Tongue (tissue), 2 donors: ENCODE data around the gene RBKS. TPM values are rescaled to one million over a fixed set of nuclear protein-coding genes. Genes with fewer than 3 reads are reported as not detected.
A peak's percentile ranks its signal among the peaks of the same experiment; 100 is the strongest.

Experiments
- DNase-seq: peaks from one replicate; pipeline ENCODE4 v3.0.0-alpha.2; 2015
- total RNA-seq: library from RNA; depleted of rRNA; stranded (reverse); fragments of >200 nt; gene quantifications from one replicate; pipeline ENCODE4 v1.2.3, GENCODE V29; 2014

RBKS gene
- total RNA-seq = 0.62 TPM

- DNase-seq = peak; percentile 93
These were observed at the start of gene RBKS, which contains the start of gene BABAM2 for GRCh38 chr2:27890146-27890923. Gene RBKS (minus strand): TSS chr2:27890387. CDS start chr2:27890345, 42 bp downstream. Gene BABAM2 (plus strand): TSS chr2:27890729. CDS start chr2:27894557, 3,828 bp downstream.

GRCh38 chr2:27935026-27935425 is 44.8 kb upstream of the RBKS start:
- DNase-seq = no peak

DNA sequence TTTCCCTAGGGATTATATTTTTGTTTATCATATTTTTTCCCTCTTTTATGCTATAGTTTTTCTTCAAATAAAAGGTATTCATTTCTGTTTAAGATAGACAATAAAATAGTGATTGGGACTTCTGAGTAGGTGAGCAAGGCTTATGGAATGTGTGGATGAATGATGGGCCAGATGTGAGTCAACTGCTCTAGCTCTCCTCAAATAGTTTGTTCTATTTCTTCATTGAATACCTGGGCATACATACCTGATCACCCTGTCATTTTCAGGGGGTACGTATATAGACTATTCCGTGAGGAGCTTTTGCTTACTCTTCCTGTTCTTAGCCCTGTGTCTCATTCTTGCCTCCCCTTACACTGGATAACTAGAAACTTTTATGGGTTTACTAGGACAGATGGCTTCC is 42.2 kb upstream of the RBKS start:
- no peak for DNase-seq

- no peak for DNase-seq
These were observed 41.3 kb upstream of the RBKS start for GRCh38 chr2:27931361-27931950.

DNA sequence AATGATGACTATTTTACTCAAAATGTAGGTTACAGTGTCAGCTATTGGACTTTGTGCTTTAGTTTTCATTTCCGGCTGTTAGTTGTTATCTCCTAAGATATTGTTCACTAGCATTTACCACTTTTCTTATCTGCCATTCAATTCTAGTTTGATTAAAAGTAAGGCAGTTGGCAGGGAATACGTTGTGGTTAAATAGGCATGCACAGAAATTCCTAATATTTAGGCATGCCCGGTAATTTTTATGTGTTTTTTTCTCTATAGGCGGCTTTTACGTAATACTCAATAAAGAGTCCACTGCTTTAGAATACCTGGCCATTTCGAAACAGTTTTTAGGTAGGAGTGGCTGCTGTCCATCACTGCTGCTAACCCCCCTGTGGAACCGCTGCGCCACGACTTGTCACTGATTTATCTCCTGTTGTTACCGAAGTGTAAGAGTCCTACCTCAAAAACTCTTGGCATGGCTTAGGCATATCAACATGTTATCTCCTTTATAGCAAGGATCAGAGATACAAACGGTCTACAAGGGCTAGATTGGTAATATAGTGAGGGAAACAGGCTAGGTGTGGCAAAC is 39.8 kb upstream of the RBKS start:
- DNase-seq = no peak

- no peak for DNase-seq
These were observed 35.7 kb upstream of the RBKS start for GRCh38 chr2:27925766-27926472.

- DNase-seq = no peak
These were observed 32.7 kb upstream of the RBKS start for GRCh38 chr2:27922842-27923241.

- no peak for DNase-seq
These were observed 31.8 kb upstream of the RBKS start for GRCh38 chr2:27921880-27922547.

DNA sequence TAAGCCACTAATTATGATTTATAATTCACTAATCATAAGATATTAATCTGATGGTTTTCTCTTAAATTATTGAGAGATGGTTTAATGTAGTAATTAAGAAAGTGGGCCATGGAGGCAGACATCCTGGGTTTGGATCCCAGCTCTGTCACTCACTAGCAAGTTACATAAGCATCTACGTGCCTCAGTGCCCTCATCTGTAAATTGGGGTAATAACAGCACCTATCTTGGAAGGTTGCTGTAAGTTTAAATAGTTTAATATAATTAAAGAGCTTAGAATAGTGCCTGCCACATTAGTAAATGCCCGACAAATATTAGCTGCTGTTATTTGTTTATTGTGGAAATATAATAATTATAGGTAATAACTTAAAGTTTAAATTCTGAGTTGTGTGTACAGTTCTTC is 31.2 kb upstream of the RBKS start:
- no peak for DNase-seq

DNA sequence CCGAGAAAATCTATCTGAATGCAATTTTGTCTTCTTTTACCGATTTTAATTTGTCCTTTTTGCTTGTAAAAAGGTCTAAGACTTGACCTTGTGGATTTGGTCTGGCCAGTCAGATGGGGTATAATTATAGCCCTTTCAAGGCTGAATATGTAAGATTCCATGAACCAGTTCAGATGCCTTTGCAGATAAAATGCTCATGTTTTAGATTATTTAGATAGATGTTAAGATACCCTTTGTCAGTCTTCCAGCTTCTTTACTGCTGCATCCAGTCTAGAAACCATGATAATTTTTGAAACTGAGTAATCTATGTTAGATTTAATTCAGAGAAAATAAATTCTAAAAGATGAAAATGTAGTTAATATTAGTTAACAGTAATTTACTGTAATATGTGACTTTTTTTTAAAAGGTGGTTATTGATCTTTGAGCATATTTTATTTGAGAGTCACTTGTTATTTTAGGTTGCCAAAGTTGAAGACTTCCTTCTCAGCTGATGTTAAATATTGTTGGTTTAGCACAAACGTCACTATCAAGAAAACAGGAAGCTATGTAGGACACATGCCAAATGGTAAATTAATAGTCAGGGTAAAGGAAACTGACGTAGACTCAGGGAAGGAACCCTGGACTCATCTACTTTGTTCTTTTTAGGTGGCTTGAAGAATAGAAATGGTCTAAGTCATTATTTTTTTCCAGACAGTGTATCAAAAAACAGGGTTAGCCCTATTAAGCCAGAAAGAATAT is 30.1 kb upstream of the RBKS start:
- peak; percentile 9 for DNase-seq

DNA sequence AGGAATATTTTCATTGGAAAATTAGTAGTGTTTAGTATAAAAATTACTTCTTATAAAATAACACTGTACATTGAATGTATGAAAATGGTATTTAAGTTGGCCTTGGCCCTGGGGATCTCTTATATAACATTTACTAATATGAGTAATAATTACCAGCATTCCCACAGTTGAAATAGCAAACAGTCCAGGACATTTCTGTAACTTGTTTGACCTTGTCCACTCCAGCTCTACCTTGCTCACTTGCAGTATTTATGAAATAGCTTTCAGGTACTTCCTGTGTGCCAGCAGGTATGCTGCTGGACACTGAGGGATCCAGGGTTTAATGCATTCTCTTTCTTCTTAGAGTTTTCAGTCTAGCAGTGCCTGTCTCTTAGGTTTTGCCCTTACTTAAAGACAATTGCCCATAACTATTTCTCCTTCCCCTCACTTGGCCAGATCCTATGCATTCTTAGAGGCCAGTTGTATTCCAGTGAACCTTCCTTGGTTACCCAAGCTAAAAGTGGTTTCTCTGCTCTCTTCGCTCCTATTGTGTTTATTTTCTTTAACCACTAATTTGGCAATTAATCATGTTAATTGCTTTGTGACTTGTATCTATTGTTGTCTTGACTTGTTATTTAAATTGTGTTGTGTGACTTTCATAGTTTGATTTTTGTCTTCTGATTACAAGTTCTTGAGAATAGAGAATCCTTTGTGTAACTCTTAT is 26.3 kb upstream of the RBKS start:
- DNase-seq = no peak

DNA sequence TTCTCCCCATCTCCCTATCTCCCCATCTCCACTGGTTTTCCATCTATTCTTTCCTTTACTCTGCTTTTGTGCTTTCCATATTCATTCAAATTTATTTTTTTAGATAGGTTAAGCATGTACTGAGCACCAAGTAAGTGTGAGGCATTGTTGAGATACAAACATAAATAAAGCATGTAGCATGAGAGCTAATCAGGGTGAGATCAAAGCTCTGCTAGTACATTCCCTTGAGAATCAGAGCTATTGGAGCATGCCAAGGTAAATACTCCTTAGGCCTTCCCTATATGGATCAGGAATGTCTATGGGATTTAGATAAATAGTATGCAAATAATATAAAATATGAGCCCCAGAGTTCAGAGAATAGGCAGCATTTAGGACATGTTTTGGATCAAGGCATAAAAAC is 25.7 kb upstream of the RBKS start:
- no peak for DNase-seq

DNA sequence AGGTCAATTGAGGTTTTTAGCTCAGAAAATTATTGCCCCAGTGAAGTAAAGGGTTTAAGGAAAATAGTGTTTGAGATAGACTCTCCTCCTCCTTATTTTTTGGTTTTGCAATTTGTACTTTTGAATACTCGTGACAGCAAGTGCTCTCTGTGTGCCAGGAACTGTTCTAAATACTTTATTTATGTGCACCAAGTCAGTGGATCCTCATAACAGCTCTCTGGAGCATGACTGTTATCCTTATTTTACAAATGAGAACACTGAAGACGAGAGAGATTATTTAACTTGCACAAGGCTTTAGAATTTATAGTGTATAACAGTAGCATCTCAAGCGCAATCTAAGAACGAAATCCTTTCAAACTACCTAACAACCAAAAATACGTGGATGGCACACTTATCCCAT is 25.0 kb upstream of the RBKS start:
- no peak for DNase-seq

- DNase-seq = peak; percentile 42
These were observed 24.6 kb upstream of the RBKS start for GRCh38 chr2:27914805-27915175.

DNA sequence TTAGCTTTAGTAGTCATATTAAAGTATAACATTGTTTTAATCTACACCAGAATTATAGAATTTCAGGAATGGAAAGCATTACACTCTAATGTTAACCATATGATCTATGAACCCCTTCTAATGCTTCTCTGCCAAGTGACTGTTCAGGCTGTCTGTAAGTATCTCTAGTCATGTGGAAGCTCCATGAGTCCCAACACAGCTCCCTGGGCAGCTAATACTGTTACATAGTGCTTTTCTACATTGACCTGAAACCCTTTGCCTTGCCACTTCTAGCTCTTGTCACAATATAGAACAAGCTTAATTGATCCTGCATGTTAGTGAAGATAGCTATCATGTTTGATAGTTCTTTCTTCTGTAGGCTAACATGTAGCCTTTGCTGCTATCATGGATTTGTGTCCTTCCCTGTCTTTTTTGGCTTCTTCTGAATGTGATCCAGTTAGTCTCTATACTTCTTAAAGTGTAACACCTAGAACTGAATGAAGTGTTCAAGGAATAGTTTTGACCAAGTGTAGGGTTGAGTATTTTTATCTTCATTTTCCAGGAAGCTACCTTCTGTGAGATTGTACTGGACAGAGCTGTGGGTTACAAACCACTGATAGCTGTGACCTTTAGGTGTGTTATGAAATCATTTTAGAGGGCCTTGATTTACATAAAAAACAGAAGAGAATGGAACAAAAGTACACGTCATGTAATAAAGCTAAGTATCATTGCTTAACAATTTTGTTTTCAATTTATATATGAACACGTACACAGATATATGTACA is 24.0 kb upstream of the RBKS start:
- peak; percentile 6 for DNase-seq

GRCh38 chr2:27912512-27912911 is 22.3 kb upstream of the RBKS start:
- DNase-seq = no peak

DNA sequence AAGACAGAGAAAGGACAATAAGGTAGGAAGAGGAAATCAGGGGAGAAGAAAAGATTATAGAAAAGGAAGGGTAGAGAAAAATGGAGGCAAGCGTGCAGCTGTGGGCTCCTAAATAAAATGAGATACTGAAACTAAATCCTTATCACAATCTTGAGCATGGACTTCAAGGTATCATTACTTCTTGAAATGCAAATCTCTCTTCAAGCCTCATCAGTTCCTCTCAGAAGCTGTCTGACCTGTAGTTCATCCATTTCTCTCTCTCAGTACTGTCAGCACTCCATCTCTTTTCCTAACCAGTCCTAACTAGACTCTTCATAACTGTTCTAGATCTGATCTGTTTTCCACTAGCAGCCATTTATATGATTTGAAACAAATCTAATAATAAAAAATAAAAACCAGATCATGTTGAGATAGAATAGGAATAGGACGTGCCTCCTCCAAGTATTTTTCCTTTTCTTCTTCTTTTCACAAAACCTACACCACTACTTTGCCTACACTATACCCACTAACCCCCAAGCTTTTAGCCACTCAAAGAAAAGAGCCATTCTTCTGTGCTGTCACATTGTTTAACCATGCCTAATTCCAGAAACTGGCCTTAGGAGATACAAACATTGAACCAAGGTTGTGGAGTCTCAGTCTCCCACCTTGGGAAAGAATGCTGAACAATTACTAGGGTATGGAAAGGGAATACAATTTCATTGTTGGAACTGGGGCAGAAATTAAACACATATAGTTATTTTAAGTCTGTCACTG is 21.4 kb upstream of the RBKS start:
- DNase-seq = no peak

DNA sequence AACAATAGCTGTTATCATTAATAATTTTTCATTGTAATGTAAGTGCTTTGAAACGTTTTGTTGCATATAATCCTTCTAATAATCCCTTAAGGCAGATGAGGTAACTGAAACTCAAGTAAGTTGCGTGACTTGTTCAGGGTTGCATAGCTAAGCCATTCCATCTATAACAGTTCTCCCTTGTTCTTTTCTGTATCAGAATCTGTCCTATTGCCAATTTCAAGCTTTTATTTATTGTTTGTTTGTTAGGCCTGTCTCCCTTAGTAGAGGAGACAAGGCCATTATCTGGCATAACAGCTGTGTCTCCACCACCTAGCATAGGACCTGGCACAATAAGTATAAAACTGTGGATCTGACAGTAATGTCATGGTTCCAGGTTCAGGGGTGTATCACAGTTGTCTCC is 19.7 kb upstream of the RBKS start:
- DNase-seq = no peak

DNA sequence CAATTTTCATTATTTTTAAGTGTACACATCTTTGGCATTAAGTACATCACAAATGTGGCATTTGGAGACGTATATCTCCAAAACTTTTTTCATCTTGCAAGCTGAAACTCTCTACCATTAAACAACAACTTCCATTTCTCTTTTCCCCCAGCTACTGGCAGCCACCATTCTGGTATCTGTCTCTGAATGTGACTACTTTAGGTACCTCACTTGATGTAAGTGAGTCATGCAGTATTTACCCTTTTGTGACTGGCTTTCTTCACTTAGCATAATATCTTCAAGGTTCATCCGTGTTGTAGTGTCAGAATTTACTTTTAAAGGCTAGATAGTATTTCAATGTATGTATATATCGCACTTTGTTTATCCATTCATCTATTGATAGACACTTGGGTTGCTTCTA is 17.4 kb upstream of the RBKS start:
- no peak for DNase-seq

DNA sequence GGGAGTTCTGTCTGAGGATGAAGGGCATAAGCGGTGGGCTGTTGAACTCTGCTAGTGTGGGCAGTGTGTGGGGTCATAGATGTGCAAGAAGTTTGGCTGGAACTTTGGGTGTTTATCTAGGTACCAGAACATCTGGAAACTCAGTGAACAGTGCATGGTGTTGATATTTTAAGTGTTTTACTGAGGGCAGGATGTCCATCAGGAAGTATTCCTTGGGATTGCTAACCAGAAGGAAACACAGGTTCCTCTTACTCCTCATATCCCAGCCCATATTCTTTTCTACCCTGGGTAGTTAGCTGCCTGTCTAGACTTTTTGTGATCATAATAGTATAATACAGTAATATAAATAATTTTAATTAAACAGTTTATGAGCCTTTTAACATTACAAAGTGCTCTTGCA is 15.9 kb upstream of the RBKS start:
- DNase-seq = no peak
